ENCODE data around the gene CETN1. TPM values are rescaled to one million over a fixed set of nuclear protein-coding genes. Genes with fewer than 3 reads are reported as not detected.

The CETN1 gene
- polyA plus RNA-seq, 3 donors, result not detected

DNA sequence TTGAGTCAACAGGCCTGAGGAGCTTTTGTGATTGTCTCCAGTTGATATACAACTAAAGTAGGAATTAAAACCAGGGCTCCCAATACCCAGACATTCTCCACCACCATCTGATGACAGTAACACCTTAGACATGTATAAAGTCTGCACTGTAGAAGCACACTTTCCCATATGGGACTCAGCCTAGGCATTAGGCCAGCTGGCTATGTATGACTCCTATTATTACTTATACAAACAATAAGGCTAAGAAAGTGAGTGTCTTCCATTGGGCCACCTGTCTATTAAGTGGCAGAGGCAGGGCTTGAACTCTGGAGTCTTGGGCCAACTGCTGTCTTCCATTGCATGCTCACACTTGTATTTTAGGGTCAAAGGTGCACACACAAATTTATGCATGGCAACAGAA lies 47.5 kb upstream of the CETN1 start:
- Histone ChIP-seq H3K4me2 (replicated peaks; ENCODE audit: extremely low read depth, low read length, poor library complexity, severe bottlenecking) (no peak overlapping the region), H2AFZ (ENCODE audit: insufficient read depth, low read depth, low read length, poor library complexity, severe bottlenecking) (no peak overlapping the region), H3K4me3 (replicated peaks in 1 of 3; ENCODE audit: low read depth in 2 of 3, low read length in 3 of 3) (no peak overlapping the region), H3K9ac (ENCODE audit: insufficient read depth, low read length, poor library complexity, severe bottlenecking) (no peak overlapping the region), H3K4me1 (ENCODE audit: control insufficient read depth in 1 of 2, insufficient read depth in 2 of 2, low read length in 2 of 2) (no peaks in the 10 kb centered on the region), H3K36me3 (replicated peaks in 1 of 2; ENCODE audit: control insufficient read depth in 1 of 2, insufficient read depth in 2 of 2, low read length in 2 of 2) (no peaks in the 10 kb centered on the region), H4K20me1 (ENCODE audit: insufficient read depth, low read length) (no peaks in the 10 kb centered on the region), H3K27ac (ENCODE audit: low read depth in 1 of 2, low read length in 2 of 2) (no peak overlapping the region), H3K79me2 (ENCODE audit: insufficient read depth, low read length) (no peaks in the 10 kb centered on the region), H3K9me3 (replicated peaks in 1 of 2; ENCODE audit: control insufficient read depth in 1 of 2, insufficient read depth in 1 of 2, low read length in 2 of 2) (no peaks in the 10 kb centered on the region), H3K27me3 (ENCODE audit: control insufficient read depth in 2 of 2, insufficient read depth in 2 of 2, low read length in 2 of 2) (no peaks in the 10 kb centered on the region)
- Mint-ChIP-seq H3K4me3 (no peak overlapping the region), H3K27me3 (ENCODE audit: low read depth in 3 of 3) (peaks cover 2 to 7% (median 2%) of the 10 kb centered on the region in 3 donors), H3K27ac (no peak overlapping the region), H3K36me3 (no peaks in the 10 kb centered on the region), H3K9me3 (peaks cover 0 to 8% (median 4%) of the 10 kb centered on the region in 7 donors), H3K4me1 (peaks cover 5% of the 10 kb centered on the region)
- no peak for DNase-seq
- intact Hi-C loops (cut with micrococcal nuclease), result no loop called here
- TF ChIP-seq, protein P1, sequence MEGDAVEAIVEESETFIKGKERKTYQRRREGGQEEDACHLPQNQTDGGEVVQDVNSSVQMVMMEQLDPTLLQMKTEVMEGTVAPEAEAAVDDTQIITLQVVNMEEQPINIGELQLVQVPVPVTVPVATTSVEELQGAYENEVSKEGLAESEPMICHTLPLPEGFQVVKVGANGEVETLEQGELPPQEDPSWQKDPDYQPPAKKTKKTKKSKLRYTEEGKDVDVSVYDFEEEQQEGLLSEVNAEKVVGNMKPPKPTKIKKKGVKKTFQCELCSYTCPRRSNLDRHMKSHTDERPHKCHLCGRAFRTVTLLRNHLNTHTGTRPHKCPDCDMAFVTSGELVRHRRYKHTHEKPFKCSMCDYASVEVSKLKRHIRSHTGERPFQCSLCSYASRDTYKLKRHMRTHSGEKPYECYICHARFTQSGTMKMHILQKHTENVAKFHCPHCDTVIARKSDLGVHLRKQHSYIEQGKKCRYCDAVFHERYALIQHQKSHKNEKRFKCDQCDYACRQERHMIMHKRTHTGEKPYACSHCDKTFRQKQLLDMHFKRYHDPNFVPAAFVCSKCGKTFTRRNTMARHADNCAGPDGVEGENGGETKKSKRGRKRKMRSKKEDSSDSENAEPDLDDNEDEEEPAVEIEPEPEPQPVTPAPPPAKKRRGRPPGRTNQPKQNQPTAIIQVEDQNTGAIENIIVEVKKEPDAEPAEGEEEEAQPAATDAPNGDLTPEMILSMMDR (IDR thresholded peaks at IDR 0.05), result no peak

DNA sequence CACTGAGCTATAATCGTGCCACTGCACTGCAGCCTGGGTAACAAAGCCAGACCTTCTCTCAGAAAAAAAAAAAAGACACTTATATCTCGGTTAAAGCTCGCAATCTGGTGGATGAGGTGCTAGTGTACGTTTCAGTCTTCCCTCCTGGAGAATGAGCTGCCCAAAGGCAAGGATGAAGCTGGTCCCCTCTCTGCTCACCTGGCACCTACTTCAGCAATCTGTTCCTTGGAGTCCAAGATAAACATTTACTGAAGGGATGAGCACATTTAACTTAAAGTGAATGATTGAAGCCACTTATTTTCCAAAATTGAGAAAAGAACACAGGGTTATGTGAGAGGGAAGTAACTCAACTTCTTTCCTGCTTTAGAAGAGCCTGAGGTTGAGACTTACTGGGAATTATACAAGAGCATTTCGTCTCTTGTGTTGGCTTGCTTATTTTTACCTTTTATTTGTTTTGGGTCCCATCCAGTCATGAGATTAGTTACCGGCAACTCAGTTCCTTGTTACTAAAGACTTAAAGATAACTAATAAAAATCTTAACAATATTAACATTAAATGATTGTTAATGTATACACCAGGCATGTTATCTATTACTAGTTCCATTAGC lies 46.1 kb upstream of the CETN1 start:
- Histone ChIP-seq H3K36me3 (replicated peaks in 1 of 2; ENCODE audit: control insufficient read depth in 1 of 2, insufficient read depth in 2 of 2, low read length in 2 of 2) (no peaks in the 10 kb centered on the region), H2AFZ (ENCODE audit: insufficient read depth, low read depth, low read length, poor library complexity, severe bottlenecking) (no peak overlapping the region), H3K9ac (ENCODE audit: insufficient read depth, low read length, poor library complexity, severe bottlenecking) (no peak overlapping the region), H3K27me3 (ENCODE audit: control insufficient read depth in 2 of 2, insufficient read depth in 2 of 2, low read length in 2 of 2) (no peaks in the 10 kb centered on the region), H3K27ac (ENCODE audit: low read depth in 1 of 2, low read length in 2 of 2) (no peak overlapping the region), H3K4me1 (ENCODE audit: control insufficient read depth in 1 of 2, insufficient read depth in 2 of 2, low read length in 2 of 2) (no peaks in the 10 kb centered on the region), H3K79me2 (ENCODE audit: insufficient read depth, low read length) (no peaks in the 10 kb centered on the region), H3K4me2 (replicated peaks; ENCODE audit: extremely low read depth, low read length, poor library complexity, severe bottlenecking) (no peak overlapping the region), H4K20me1 (ENCODE audit: insufficient read depth, low read length) (no peaks in the 10 kb centered on the region), H3K4me3 (replicated peaks in 1 of 3; ENCODE audit: low read depth in 2 of 3, low read length in 3 of 3) (no peak overlapping the region), H3K9me3 (replicated peaks in 1 of 2; ENCODE audit: control insufficient read depth in 1 of 2, insufficient read depth in 1 of 2, low read length in 2 of 2) (no peaks in the 10 kb centered on the region)
- Mint-ChIP-seq H3K36me3 (no peaks in the 10 kb centered on the region), H3K4me1 (peaks cover 5% of the 10 kb centered on the region), H3K4me3 (no peak overlapping the region), H3K9me3 (peaks cover 0 to 8% (median 4%) of the 10 kb centered on the region in 7 donors), H3K27me3 (ENCODE audit: low read depth in 3 of 3) (peaks cover 2 to 7% (median 2%) of the 10 kb centered on the region in 3 donors), H3K27ac (no peak overlapping the region)
- intact Hi-C loops (cut with micrococcal nuclease), result no loop called here
- TF ChIP-seq, protein P1 (IDR thresholded peaks at IDR 0.05), result no peak
- 100% methylated on average over 3 of the region's 6 CpGs for WGBS (ENCODE audit: insufficient coverage)
- DNase-seq, result no peak
